AG04449 (cell line): ENCODE measurements around the gene HPF1.
"Not testable (repeated sequence)": the region's sequence is repeated elsewhere in the genome, so short reads cannot be mapped to it uniquely, and the experiment has no call there.

Experiments
- CTCF ChIA-PET: fragments of 350-600 bp; formaldehyde crosslinking; extraction: SDS; loops from one replicate; lab custom pipeline; 2021; ENCODE audit warnings: antibody characterized with exemption; lab: Yijun Ruan, JAX
- POLR2A ChIA-PET: fragments of 400-600, 350-600 bp; formaldehyde crosslinking; extraction: SDS; loops from one replicate; lab custom pipeline; 2020; ENCODE audit warnings: antibody characterized with exemption, inconsistent platforms; lab: Yijun Ruan, JAX
- DNase-seq: peaks from one replicate; pipeline ENCODE4 v3.0.0-alpha.2; 2010; ENCODE audit warnings: low read depth, low spot score
- H3K4me3 ChIP-seq: 2 replicates; pipeline ENCODE4 v1.5.1; 2011; ENCODE audit warnings: low read depth, mild to moderate bottlenecking, control low read depth, low read length
- CTCF ChIP-seq: IDR thresholded peaks from one replicate; pipeline ENCODE4 v1.5.1; 2011; ENCODE audit warnings: mild to moderate bottlenecking, moderate library complexity, low read length, control low read depth, inconsistent platforms; ENCODE audit not compliant: insufficient read depth; ENCODE audit errors: missing control alignments

The HPF1 gene

GRCh38 chr4:169757575-169758184 is at the start of gene HPF1:
Gene HPF1 (minus strand): TSS chr4:169757944. CDS start chr4:169757877, 67 bp downstream.
- H3K4me3 ChIP-seq: peak within 1 kb of the TSS; percentile 90
- DNase-seq: peak; percentile 16
- ChIA-PET POLR2A (interaction anchor here (0.6 to 1.2 kb wide), 2 partner anchors 13 to 967 kb away, joined by 3 read pairs; no protein-coding TSS in a partner anchor), CTCF (interaction anchor here (1.0 to 1.5 kb wide), 3 partner anchors 139 to 290 kb away, joined by 3 to 6 read pairs (median 4); partner anchors contain the start of gene NEK1)
- TF ChIP-seq CTCF: no peak

DNA sequence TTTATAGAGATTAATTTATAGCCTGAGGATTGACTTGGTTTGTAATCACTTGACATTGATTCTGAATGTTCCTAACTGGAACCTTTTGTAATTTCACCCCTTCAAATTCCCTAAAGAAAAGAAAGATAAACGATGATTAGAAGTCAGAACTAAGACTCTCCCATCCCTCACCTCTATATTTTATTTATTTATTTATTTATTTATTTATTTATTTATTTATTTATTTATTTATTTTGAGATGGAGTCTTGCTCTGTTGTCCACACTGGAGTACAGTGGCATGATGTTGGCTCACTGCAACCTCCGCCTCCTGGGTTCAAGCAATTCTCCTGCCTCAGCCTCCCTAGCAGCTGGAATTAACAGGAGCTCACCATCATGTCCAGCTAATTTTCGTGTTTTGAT is 49.0 kb upstream of the HPF1 start:
- DNase-seq, POLR2A ChIA-PET, H3K4me3 ChIP-seq: not testable (repeated sequence)
- CTCF ChIA-PET: interaction anchor here (1.1 to 6.4 kb wide), 4 partner anchors 9 to 17 kb away, joined by 3 to 53 read pairs (median 6); no protein-coding TSS in a partner anchor

GRCh38 chr4:169803413-169803812 is 45.7 kb upstream of the HPF1 start:
- CTCF ChIA-PET: interaction anchor here (2.7 kb wide), 1 partner anchor 11 kb away, joined by 8 read pairs; no protein-coding TSS in a partner anchor
- POLR2A ChIA-PET: no interaction called here
- no peak for TF ChIP-seq CTCF
- no peak overlapping the region for H3K4me3 ChIP-seq
- no peak for DNase-seq

DNA sequence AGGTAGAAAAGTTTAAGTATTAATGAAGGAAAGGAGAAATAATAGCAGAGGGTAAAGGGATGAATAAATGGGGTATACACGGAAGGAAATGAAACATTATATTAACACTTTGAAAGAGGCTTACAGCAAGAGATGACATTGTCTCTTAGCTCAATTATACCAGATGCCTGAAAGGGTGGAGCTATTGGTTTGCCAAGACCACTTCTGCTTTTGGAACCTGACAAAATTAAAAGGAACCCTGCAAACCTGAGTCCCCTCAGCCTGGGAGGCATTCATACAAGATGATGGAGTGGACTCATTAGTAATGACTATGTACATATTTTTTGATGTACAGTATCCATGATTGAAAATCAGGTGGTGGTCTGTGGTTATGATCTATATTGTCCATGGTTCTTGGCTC is 45.1 kb upstream of the HPF1 start:
- DNase-seq: no peak
- CTCF ChIA-PET: interaction anchor here (2.7 kb wide), 1 partner anchor 11 kb away, joined by 8 read pairs; no protein-coding TSS in a partner anchor
- POLR2A ChIA-PET: no interaction called here
- no peak for TF ChIP-seq CTCF
- no peak overlapping the region for H3K4me3 ChIP-seq

- ChIA-PET CTCF (interaction anchor here (1.2 to 6.3 kb wide), 4 partner anchors 8 to 247 kb away, joined by 5 to 53 read pairs (median 7); no protein-coding TSS in a partner anchor), POLR2A (no interaction called here)
- TF ChIP-seq CTCF: no peak
- H3K4me3 ChIP-seq: no peak overlapping the region
- no peak for DNase-seq
Measured at GRCh38 chr4:169800541-169800940, 42.8 kb upstream of the HPF1 start.

DNA sequence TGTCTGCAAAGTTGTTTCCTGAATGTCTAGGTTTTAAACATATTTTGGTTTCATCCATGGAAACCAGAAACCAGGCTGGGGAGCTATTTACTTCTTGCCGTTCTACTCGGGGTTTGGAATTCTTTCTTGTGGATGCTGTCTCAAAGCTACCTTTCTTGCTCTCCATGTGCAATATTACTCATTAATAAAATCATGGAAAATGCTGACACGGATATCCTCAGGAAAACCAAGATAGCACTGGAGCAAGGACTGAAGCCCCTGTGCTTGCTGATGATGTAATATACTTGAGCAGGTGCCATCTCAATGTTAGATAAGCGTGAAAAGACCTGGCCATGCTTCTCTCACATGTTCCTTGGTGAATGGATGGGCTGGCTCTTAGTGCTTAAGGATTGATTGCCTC is 41.5 kb upstream of the HPF1 start:
- POLR2A ChIA-PET: no interaction called here
- CTCF ChIA-PET: interaction anchor here (1.2 to 6.3 kb wide), 3 partner anchors 8 to 248 kb away, joined by 5 to 53 read pairs (median 6); no protein-coding TSS in a partner anchor
- no peak for TF ChIP-seq CTCF
- no peak overlapping the region for H3K4me3 ChIP-seq
- no peak for DNase-seq
